HepG2 (cell line): ENCODE data around the gene WTAP. TPM values are rescaled to one million over a fixed set of nuclear protein-coding genes. Genes with fewer than 3 reads are reported as not detected.

Experiments
- ATAC-seq: fragments of 200-7000 bp; cut with Tn5 transposase; 3 replicates; pipeline ENCODE4 v1.9.1; 2020; ENCODE audit warnings: mild to moderate bottlenecking, moderate library complexity
- BruUV-seq: library from RNA; stranded (reverse); fragments of 400-500 nt; replicated peaks from 2 replicates; lab custom pipeline; 2021; lab: Mats Ljungman, UMichigan
- CTCF ChIA-PET: fragments of 300-600 bp; formaldehyde crosslinking; extraction: SDS; loops from one replicate; lab custom pipeline; 2021; ENCODE audit warnings: low total read pairs, inconsistent platforms, low intra/inter-chr PET ratio; lab: Yijun Ruan, JAX
- POLR2A ChIA-PET: fragments of 350-600 bp; sonication (Branson Sonifier 250); formaldehyde crosslinking; loops from one replicate; lab custom pipeline; 2020; ENCODE audit warnings: antibody characterized with exemption, inconsistent platforms; lab: Yijun Ruan, JAX
- DNase-seq: peaks from one replicate; pipeline ENCODE4 v3.0.0-alpha.2; 2015; ENCODE audit warnings: low spot score
- FAIRE-seq: peaks from 3 replicates; lab custom pipeline; 2011; peaks lifted over from hg19 to GRCh38; lab: Jason Lieb, UNC
- H2AFZ ChIP-seq: one replicate; pipeline ENCODE4 v1.6.1; 2011; ENCODE audit warnings: low read length, inconsistent platforms
- H3K27ac ChIP-seq: fragments of 300-600 bp; 3 replicates; pipeline ENCODE4 v1.8.0; 2011; ENCODE audit warnings: mixed run types, mild to moderate bottlenecking, mixed read lengths, low read length, inconsistent platforms; ENCODE audit not compliant: insufficient read depth; ENCODE audit errors: extremely low read length
- H3K27me3 ChIP-seq, 2 experiments: fragments of 200-600 bp in 1 of 2; 2 replicates in 1 of 2; 3 replicates in 1 of 2; pipeline versions ENCODE4 v1.6.0 to v1.8.0; 2011; ENCODE audit warnings: low read length in 2 of 2, mild to moderate bottlenecking in 2 of 2, moderate library complexity in 2 of 2, inconsistent platforms in 1 of 2; ENCODE audit not compliant: insufficient read depth in 2 of 2, control insufficient read depth in 1 of 2
- H3K36me3 ChIP-seq, 2 experiments: fragments of 200-600 bp in 1 of 2; replicated peaks in 1 of 2; 2 replicates in 1 of 2; 3 replicates in 1 of 2; pipeline versions ENCODE4 v1.5.1 to v1.8.0; 2011; ENCODE audit warnings: low read length in 2 of 2, inconsistent platforms in 1 of 2; ENCODE audit not compliant: insufficient read depth in 2 of 2, control insufficient read depth in 1 of 2
- H3K4me1 ChIP-seq: 2 replicates; pipeline ENCODE4 v1.5.1; 2012; ENCODE audit warnings: low read length, inconsistent platforms; ENCODE audit not compliant: insufficient read depth
- H3K4me2 ChIP-seq: 2 replicates; pipeline ENCODE4 v1.6.0; 2011; ENCODE audit warnings: low read depth, low read length, inconsistent platforms
- H3K4me3 ChIP-seq, 3 experiments: fragments of 200-600 bp in 1 of 3; sonication (generic), shearing (Covaris generic) in 1 of 3; replicated peaks in 1 of 3; 2 replicates each; pipeline ENCODE4 v1.5.1; 2011 to 2016; ENCODE audit warnings: low read length in 3 of 3, inconsistent platforms in 2 of 3, low read depth in 2 of 3, mild to moderate bottlenecking in 2 of 3, control low read depth in 1 of 3, mixed read lengths in 1 of 3; ENCODE audit not compliant: insufficient read depth in 1 of 3
- H3K79me2 ChIP-seq: one replicate; pipeline ENCODE4 v1.6.1; 2011; ENCODE audit warnings: low read length, inconsistent platforms; ENCODE audit not compliant: insufficient read depth
- H3K9ac ChIP-seq: 2 replicates; pipeline ENCODE4 v1.6.0; 2011; ENCODE audit warnings: mild to moderate bottlenecking, low read depth, low read length, inconsistent platforms; ENCODE audit not compliant: insufficient read depth
- H3K9me3 ChIP-seq: 2 replicates; pipeline ENCODE4 v1.5.1; 2012; ENCODE audit warnings: mild to moderate bottlenecking, low read length
- H4K20me1 ChIP-seq: 2 replicates; pipeline ENCODE4 v1.6.0; 2011; ENCODE audit warnings: inconsistent platforms, mild to moderate bottlenecking, low read length, moderate library complexity; ENCODE audit not compliant: insufficient read depth
- CEBPG ChIP-seq: IDR thresholded peaks from 2 replicates; pipeline ENCODE4 v1.6.1; 2016
- FOXP1 ChIP-seq, 2 experiments: fragments of 450-650 bp in 1 of 2; IDR thresholded peaks; 2 replicates each; pipeline ENCODE4 v1.6.1; 2017 to 2018; ENCODE audit warnings: antibody characterized with exemption in 1 of 2
- GFI1 ChIP-seq: sonication (generic); formaldehyde crosslinking; IDR thresholded peaks from 2 replicates; pipeline ENCODE4 v1.5.0; 2020; ENCODE audit warnings: missing genetic modification reagents, mild to moderate bottlenecking, borderline replicate concordance
- HNRNPL ChIP-seq: fragments of 200-400 bp; formaldehyde crosslinking; IDR thresholded peaks from 2 replicates; pipeline ENCODE4 v1.6.1; 2017; ENCODE audit warnings: mild to moderate bottlenecking, low read depth, low read length
- PAF1 ChIP-seq: IDR thresholded peaks from 2 replicates; pipeline ENCODE4 v1.6.1; 2016; ENCODE audit warnings: missing genetic modification reagents, missing compliant biosample characterization
- SSRP1 ChIP-seq: IDR thresholded peaks from 2 replicates; pipeline ENCODE4 v1.6.1; 2016; ENCODE audit warnings: control low read depth
- ZNF124 ChIP-seq: sonication (generic); formaldehyde crosslinking; IDR thresholded peaks from 2 replicates; pipeline ENCODE4 v1.4.0; 2020; ENCODE audit warnings: missing genetic modification reagents
- ZZZ3 ChIP-seq: sonication (generic); formaldehyde crosslinking; IDR thresholded peaks from 2 replicates; pipeline ENCODE4 v1.4.0; 2020; ENCODE audit warnings: missing genetic modification reagents, mild to moderate bottlenecking, borderline replicate concordance
- WGBS: methylation state at CpG from one replicate; pipeline ENCODE4 v1.1.6; 2017; ENCODE audit warnings: low lambda C conversion rate; 5-methylcytosine and 5-hydroxymethylcytosine counted together
- in situ Hi-C: cut with HindIII; loops from 2 replicates; pipeline ENCODE4 v1.10.0; 2017; ENCODE audit warnings: low pct_unique_long_range_greater_than_20kb; ENCODE audit not compliant: extremely low pct_ligation_motif_present
- intact Hi-C: fragments of 100-400 bp; cut with micrococcal nuclease; formaldehyde crosslinking; loops from one replicate; pipeline ENCODE4 v1.10.0; 2022; ENCODE audit not compliant: unreplicated experiment
- polyA plus RNA-seq, 8 experiments: library from polyadenylated mRNA; depleted of rRNA in 3 of 8; stranded (reverse) in 7 of 8; unstranded in 1 of 8; fragments of >200 nt; fragmentation: Illumina TruSeq in 4 of 8; extraction: Trizol in 4 of 8; gene quantifications; 2 replicates each; pipeline versions ENCODE4 v1.2.1 to v1.2.3, GENCODE V29; 2011 to 2016; ENCODE audit warnings: low read depth in 4 of 8, missing spikeins in 1 of 8, mixed read lengths in 1 of 8; ENCODE audit not compliant: insufficient read depth in 1 of 8
- total RNA-seq, 5 experiments: library from RNA; depleted of rRNA; stranded (reverse); fragments of >200 nt; fragmentation: Illumina TruSeq; extraction: Trizol; gene quantifications; 2 replicates each; pipeline ENCODE4 v1.2.3, GENCODE V29; 2016; ENCODE audit warnings: low read depth in 1 of 5
- TF ChIP-seq, protein P1 (sequence below): sonication (generic); formaldehyde crosslinking; IDR thresholded peaks from 2 replicates; pipeline ENCODE4 v1.8.0; 2022; ENCODE audit warnings: mild to moderate bottlenecking, missing genetic modification reagents, borderline replicate concordance
- TF ChIP-seq, protein P2 (sequence below): sonication (generic); formaldehyde crosslinking; IDR thresholded peaks from 2 replicates; pipeline ENCODE4 v1.4.0; 2020; ENCODE audit warnings: missing genetic modification reagents
- TF ChIP-seq, protein P3 (sequence below): sonication (generic); formaldehyde crosslinking; IDR thresholded peaks from 2 replicates; pipeline ENCODE4 v1.4.0; 2020; ENCODE audit warnings: missing genetic modification reagents

The WTAP gene
- total and polyA plus RNA-seq, 2 of the 13 experiments (the other 11 are each of a cell fraction or from before 2014, with no cell fraction given), result 31.6 to 167 TPM

DNA sequence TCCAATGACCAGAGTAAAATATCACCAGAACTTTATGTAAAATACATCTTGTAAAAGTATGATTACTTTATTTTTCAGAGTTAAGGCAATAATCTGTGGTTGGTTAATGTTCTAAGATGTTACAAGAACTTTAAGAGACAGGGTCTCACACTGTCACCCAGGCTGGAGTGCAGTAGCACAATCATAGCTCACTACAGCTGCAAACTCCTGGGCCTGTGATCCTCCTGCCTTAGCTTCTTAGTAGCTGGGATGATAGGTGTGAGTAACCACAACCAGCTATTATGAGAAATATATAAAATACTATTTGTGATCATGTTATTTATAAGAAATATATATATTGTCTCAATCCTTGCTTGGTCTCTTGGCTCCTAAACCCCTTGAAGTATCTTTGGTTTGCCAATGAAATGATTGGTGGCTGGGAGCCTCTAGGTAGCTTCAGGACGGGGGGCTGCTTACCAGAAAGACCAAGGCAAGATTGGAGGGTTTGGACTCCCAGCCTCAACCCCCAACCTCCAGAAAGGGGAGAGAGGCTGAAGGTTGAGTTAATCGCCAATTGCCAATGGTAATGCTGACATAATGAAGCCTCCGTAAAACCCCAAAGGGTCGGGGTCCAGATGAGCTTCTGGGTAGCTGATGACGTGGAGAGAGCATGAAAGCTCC is 49.7 kb upstream of the WTAP start:
- no peaks in the 10 kb centered on the region for H3K9me3 ChIP-seq
- H3K36me3 ChIP-seq, result peaks cover 15 to 31% of the 10 kb centered on the region in 2 experiments
- peaks cover 6% of the 10 kb centered on the region for H3K79me2 ChIP-seq
- no peaks in the 10 kb centered on the region for H3K4me1 ChIP-seq
- FAIRE-seq (no peak), DNase-seq (no peak), ATAC-seq (peak; percentile 69)
- H3K4me3 ChIP-seq, result no peak overlapping the region
- 98% methylated on average over 5 of the region's 5 CpGs for whole genome bisulfite sequencing
- TF ChIP-seq ZZZ3 (CRISPR knock-in tag), result no peak
- TF ChIP-seq FOXP1 (IDR thresholded peaks at IDR 0.05), result no peak
- no peak for TF ChIP-seq FOXP1 (CRISPR knock-in tag; IDR thresholded peaks at IDR 0.05)
- 0 out of 2 replicates have a peak, but pooled peaks have one; percentile 90 for TF ChIP-seq PAF1
- TF ChIP-seq, protein P1, sequence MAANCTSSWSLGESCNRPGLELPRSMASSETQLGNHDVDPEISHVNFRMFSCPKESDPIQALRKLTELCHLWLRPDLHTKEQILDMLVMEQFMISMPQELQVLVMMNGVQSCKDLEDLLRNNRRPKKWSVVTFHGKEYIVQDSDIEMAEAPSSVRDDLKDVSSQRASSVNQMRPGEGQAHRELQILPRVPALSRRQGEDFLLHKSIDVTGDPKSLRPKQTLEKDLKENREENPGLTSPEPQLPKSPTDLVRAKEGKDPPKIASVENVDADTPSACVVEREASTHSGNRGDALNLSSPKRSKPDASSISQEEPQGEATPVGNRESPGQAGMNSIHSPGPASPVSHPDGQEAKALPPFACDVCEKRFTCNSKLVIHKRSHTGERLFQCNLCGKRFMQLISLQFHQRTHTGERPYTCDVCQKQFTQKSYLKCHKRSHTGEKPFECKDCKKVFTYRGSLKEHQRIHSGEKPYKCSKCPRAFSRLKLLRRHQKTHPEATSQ (CRISPR knock-in tag), result no peak
- TF ChIP-seq ZNF124, result no peak
- TF ChIP-seq SSRP1 (CRISPR knock-in tag), result peak; percentile 58; the same call in 1 of the 2 replicates
- TF ChIP-seq CEBPG (CRISPR knock-in tag), result no peak
- no peak for TF ChIP-seq GFI1 (CRISPR knock-in tag)
- TF ChIP-seq HNRNPL, result no peak
- TF ChIP-seq, protein P2, sequence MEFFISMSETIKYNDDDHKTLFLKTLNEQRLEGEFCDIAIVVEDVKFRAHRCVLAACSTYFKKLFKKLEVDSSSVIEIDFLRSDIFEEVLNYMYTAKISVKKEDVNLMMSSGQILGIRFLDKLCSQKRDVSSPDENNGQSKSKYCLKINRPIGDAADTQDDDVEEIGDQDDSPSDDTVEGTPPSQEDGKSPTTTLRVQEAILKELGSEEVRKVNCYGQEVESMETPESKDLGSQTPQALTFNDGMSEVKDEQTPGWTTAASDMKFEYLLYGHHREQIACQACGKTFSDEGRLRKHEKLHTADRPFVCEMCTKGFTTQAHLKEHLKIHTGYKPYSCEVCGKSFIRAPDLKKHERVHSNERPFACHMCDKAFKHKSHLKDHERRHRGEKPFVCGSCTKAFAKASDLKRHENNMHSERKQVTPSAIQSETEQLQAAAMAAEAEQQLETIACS, result no peak
- TF ChIP-seq, protein P3, sequence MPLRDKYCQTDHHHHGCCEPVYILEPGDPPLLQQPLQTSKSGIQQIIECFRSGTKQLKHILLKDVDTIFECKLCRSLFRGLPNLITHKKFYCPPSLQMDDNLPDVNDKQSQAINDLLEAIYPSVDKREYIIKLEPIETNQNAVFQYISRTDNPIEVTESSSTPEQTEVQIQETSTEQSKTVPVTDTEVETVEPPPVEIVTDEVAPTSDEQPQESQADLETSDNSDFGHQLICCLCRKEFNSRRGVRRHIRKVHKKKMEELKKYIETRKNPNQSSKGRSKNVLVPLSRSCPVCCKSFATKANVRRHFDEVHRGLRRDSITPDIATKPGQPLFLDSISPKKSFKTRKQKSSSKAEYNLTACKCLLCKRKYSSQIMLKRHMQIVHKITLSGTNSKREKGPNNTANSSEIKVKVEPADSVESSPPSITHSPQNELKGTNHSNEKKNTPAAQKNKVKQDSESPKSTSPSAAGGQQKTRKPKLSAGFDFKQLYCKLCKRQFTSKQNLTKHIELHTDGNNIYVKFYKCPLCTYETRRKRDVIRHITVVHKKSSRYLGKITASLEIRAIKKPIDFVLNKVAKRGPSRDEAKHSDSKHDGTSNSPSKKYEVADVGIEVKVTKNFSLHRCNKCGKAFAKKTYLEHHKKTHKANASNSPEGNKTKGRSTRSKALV, result 0 out of 2 replicates have a peak, but pooled peaks have one; percentile 11
- no peak overlapping the region for H3K27ac ChIP-seq
- intact Hi-C loops, result no loop called here
- ChIA-PET POLR2A (interaction anchor here (1.1 to 1.4 kb wide), 5 partner anchors 8 to 295 kb away, joined by 3 to 8 read pairs (median 3); partner anchors contain the start of gene SOD2), CTCF (no interaction called here)
- in situ Hi-C loops, result no loop called here
- no peak overlapping the region for H2AFZ ChIP-seq
- no peak overlapping the region for H3K9ac ChIP-seq
- H3K4me2 ChIP-seq, result no peak overlapping the region
- BruUV-seq, result no TSS peak
- peaks cover 25% of the 10 kb centered on the region for H4K20me1 ChIP-seq
- no peaks in the 10 kb centered on the region for H3K27me3 ChIP-seq
